Measurements from ENCODE around the gene ALKBH6. TPM values are rescaled to one million over a fixed set of nuclear protein-coding genes. Genes with fewer than 3 reads are reported as not detected.

ALKBH6 gene
- total RNA-seq, 1 experiment from 2014 or later: 20.1 TPM

DNA sequence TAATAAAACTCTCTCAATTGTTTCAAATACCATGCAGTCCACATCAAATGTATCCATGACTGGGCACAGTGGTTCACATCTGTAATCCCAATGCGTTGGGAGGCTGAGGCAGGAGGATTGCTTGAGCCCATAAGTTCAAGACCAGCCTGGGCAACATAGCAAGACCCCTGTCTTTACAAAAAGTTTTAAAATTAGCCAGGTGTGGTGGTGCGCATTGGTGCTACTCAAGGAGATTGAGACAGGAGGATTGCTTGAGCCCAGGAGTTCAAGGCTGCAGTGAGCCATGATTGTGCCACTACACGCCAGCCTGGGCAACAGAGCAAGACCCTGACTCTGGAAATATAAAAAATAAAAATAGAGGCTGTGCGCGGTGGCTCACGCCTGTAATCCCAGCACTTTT, 13.7 kb upstream of the ALKBH6 start:
- Histone ChIP-seq H3K4me1 (ENCODE audit: insufficient read depth, low read length, poor library complexity, severe bottlenecking) (no peaks in the 10 kb centered on the region), H3K4me3 (ENCODE audit: low read depth, low read length, poor library complexity, severe bottlenecking) (no peak overlapping the region), H3K36me3 (ENCODE audit: insufficient read depth, low read length, poor library complexity, severe bottlenecking) (no peaks in the 10 kb centered on the region), H3K27ac (ENCODE audit: low read depth, low read length, poor library complexity, severe bottlenecking) (no peak overlapping the region), H3K27me3 (replicated peaks; ENCODE audit: insufficient read depth, low read depth, low read length, poor library complexity) (no peaks in the 10 kb centered on the region), H3K9me3 (ENCODE audit: low read depth, low read length, poor library complexity, severe bottlenecking) (no peaks in the 10 kb centered on the region)
- no peak for DNase-seq (ENCODE audit: low spot score)
- no TSS peak for BruUV-seq (replicated peaks)
- CTCF ChIA-PET: no interaction called here
- TF ChIP-seq EZH2 (IDR thresholded peaks at IDR 0.05; ENCODE audit: borderline replicate concordance, low read depth, low read length, poor library complexity, severe bottlenecking): no peak
- POLR2A ChIA-PET (ENCODE audit: low non-redundant PET): no interaction called here
- intact Hi-C loops (cut with micrococcal nuclease; ENCODE audit: unreplicated experiment): no loop called here

DNA sequence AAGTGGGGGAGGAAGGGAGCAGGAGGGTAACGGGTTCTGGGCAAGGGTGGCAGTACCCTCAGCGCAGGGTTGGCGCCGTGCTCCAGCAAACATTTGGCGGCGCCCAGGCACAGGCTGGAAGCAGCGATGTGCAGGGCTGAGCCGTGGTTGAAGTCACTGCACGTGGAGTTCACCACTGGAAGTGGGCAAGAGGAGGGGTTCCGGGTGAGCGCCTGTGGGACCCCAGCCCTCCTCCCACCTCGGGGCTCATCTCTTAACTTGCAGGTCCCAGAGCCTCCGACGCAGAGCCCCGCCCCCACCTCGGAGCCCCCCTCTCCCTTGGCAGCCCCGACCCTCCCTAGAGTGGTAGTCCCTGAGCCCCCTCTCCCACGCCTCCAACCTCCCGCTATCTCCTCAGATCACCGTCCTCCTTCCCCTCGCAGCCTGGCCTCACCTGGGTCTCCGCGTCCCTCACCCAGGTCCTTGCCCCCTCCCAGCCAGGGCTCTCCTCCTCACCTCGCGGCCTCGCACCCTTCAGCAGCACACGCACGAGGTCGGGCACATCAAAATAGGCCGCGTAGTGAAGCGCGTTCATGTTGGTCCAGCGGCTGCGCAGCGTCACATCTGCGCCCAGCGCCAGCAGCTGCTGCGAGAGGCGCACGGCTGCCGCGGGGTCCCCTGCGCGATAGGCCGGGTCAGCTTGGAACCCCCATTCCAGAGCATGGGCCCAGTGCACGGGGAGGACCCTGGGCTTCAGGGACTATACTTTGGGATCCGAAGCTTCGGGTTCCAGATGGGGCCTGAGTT, 12.3 kb upstream of the ALKBH6 start:
- H3K4me3 ChIP-seq (ENCODE audit: low read depth, low read length, poor library complexity, severe bottlenecking): no peak overlapping the region
- no peaks in the 10 kb centered on the region for H3K9me3 ChIP-seq (ENCODE audit: low read depth, low read length, poor library complexity, severe bottlenecking)
- no peak for TF ChIP-seq EZH2 (IDR thresholded peaks at IDR 0.05; ENCODE audit: borderline replicate concordance, low read depth, low read length, poor library complexity, severe bottlenecking)
- TF ChIP-seq, protein P1, sequence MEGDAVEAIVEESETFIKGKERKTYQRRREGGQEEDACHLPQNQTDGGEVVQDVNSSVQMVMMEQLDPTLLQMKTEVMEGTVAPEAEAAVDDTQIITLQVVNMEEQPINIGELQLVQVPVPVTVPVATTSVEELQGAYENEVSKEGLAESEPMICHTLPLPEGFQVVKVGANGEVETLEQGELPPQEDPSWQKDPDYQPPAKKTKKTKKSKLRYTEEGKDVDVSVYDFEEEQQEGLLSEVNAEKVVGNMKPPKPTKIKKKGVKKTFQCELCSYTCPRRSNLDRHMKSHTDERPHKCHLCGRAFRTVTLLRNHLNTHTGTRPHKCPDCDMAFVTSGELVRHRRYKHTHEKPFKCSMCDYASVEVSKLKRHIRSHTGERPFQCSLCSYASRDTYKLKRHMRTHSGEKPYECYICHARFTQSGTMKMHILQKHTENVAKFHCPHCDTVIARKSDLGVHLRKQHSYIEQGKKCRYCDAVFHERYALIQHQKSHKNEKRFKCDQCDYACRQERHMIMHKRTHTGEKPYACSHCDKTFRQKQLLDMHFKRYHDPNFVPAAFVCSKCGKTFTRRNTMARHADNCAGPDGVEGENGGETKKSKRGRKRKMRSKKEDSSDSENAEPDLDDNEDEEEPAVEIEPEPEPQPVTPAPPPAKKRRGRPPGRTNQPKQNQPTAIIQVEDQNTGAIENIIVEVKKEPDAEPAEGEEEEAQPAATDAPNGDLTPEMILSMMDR (conservative IDR thresholded peaks at IDR 0.05; ENCODE audit: low read depth, low read length): no peak
- H3K4me1 ChIP-seq (ENCODE audit: insufficient read depth, low read length, poor library complexity, severe bottlenecking): no peaks in the 10 kb centered on the region
- BruUV-seq (replicated peaks): no TSS peak
- no peaks in the 10 kb centered on the region for H3K27me3 ChIP-seq (replicated peaks; ENCODE audit: insufficient read depth, low read depth, low read length, poor library complexity)
- no peak for DNase-seq (ENCODE audit: low spot score)
- H3K27ac ChIP-seq (ENCODE audit: low read depth, low read length, poor library complexity, severe bottlenecking): no peak overlapping the region
- H3K36me3 ChIP-seq (ENCODE audit: insufficient read depth, low read length, poor library complexity, severe bottlenecking): peaks cover 6% of the 10 kb centered on the region
- intact Hi-C loops (cut with micrococcal nuclease; ENCODE audit: unreplicated experiment): no loop called here
- POLR2A ChIA-PET (ENCODE audit: low non-redundant PET): interaction anchor here (0.6 kb wide), 1 partner anchor 59 kb away, joined by 15 read pairs; no protein-coding TSS in a partner anchor
- CTCF ChIA-PET: no interaction called here

DNA sequence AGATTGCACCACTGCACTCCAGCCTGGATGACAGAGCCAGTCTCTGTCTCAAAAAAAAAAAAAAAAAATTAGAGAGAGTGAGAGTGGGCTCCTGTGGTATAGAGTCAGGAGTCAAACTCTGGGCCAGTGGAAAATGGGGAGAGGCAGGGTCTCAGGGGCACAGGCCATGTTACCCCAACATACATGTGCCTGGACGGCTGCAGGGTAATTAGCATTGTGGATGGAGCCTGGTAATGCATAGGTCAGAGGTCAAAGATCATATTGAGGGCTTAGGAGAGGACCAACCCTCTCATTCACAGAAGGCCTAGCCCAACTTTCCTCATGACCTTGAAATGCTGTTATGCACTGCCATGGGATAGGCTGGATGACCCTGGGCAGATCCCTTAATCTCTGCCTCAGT, 11.5 kb upstream of the ALKBH6 start:
- Histone ChIP-seq H3K27ac (ENCODE audit: low read depth, low read length, poor library complexity, severe bottlenecking) (no peak overlapping the region), H3K4me1 (ENCODE audit: insufficient read depth, low read length, poor library complexity, severe bottlenecking) (no peaks in the 10 kb centered on the region), H3K4me3 (ENCODE audit: low read depth, low read length, poor library complexity, severe bottlenecking) (no peak overlapping the region), H3K27me3 (replicated peaks; ENCODE audit: insufficient read depth, low read depth, low read length, poor library complexity) (no peaks in the 10 kb centered on the region), H3K36me3 (ENCODE audit: insufficient read depth, low read length, poor library complexity, severe bottlenecking) (peaks cover 6% of the 10 kb centered on the region), H3K9me3 (ENCODE audit: low read depth, low read length, poor library complexity, severe bottlenecking) (no peaks in the 10 kb centered on the region)
- intact Hi-C loops (cut with micrococcal nuclease; ENCODE audit: unreplicated experiment): no loop called here
- no TSS peak for BruUV-seq (replicated peaks)
- ChIA-PET POLR2A (ENCODE audit: low non-redundant PET) (no interaction called here), CTCF (no interaction called here)
- DNase-seq (ENCODE audit: low spot score): no peak
- TF ChIP-seq, protein P1 (conservative IDR thresholded peaks at IDR 0.05; ENCODE audit: low read depth, low read length): no peak
- TF ChIP-seq EZH2 (IDR thresholded peaks at IDR 0.05; ENCODE audit: borderline replicate concordance, low read depth, low read length, poor library complexity, severe bottlenecking): no peak

GRCh38 chr19:36023432-36023831, 9.4 kb upstream of the ALKBH6 start:
- TF ChIP-seq, protein P1 (conservative IDR thresholded peaks at IDR 0.05; ENCODE audit: low read depth, low read length): no peak
- no peak for TF ChIP-seq EZH2 (IDR thresholded peaks at IDR 0.05; ENCODE audit: borderline replicate concordance, low read depth, low read length, poor library complexity, severe bottlenecking)
- DNase-seq (ENCODE audit: low spot score): no peak
- Histone ChIP-seq H3K4me1 (ENCODE audit: insufficient read depth, low read length, poor library complexity, severe bottlenecking) (no peaks in the 10 kb centered on the region), H3K27ac (ENCODE audit: low read depth, low read length, poor library complexity, severe bottlenecking) (no peak overlapping the region), H3K9me3 (ENCODE audit: low read depth, low read length, poor library complexity, severe bottlenecking) (no peaks in the 10 kb centered on the region), H3K4me3 (ENCODE audit: low read depth, low read length, poor library complexity, severe bottlenecking) (no peak overlapping the region), H3K27me3 (replicated peaks; ENCODE audit: insufficient read depth, low read depth, low read length, poor library complexity) (no peaks in the 10 kb centered on the region), H3K36me3 (ENCODE audit: insufficient read depth, low read length, poor library complexity, severe bottlenecking) (peaks cover 6% of the 10 kb centered on the region)
- ChIA-PET CTCF (no interaction called here), POLR2A (ENCODE audit: low non-redundant PET) (no interaction called here)
- intact Hi-C loops (cut with micrococcal nuclease; ENCODE audit: unreplicated experiment): no loop called here
- no TSS peak for BruUV-seq (replicated peaks)
